ENCODE results near the gene SLC2A9. TPM values are rescaled to one million over a fixed set of nuclear protein-coding genes. Genes with fewer than 3 reads are reported as not detected.

Gene SLC2A9
- polyA plus RNA-seq, 3 donors from 2014 or later = 1.4 to 2.3 TPM; not detected in 1

- Mint-ChIP-seq H3K9me3 (no peaks in the 10 kb centered on the region), H3K4me3 (no peak overlapping the region), H3K36me3 (no peaks in the 10 kb centered on the region), H3K27me3 (ENCODE audit: low read depth in 3 of 3) (peaks cover 0 to 11% (median 0%) of the 10 kb centered on the region in 3 donors), H3K4me1 (no peaks in the 10 kb centered on the region), H3K27ac (no peak overlapping the region)
- no peak for DNase-seq
These were observed 93.8 kb downstream of the SLC2A9 start for GRCh38 chr4:9927341-9928007.

- H3K4me3 Mint-ChIP-seq = no peak overlapping the region
- H3K27ac Mint-ChIP-seq = no peak overlapping the region
- no peaks in the 10 kb centered on the region for H3K4me1 Mint-ChIP-seq
- peaks cover 0 to 11% (median 2%) of the 10 kb centered on the region in 3 donors for H3K27me3 Mint-ChIP-seq (ENCODE audit: low read depth in 3 of 3)
- H3K36me3 Mint-ChIP-seq = no peaks in the 10 kb centered on the region
- H3K9me3 Mint-ChIP-seq = no peaks in the 10 kb centered on the region
- DNase-seq = no peak
These were observed 94.7 kb downstream of the SLC2A9 start for GRCh38 chr4:9926586-9926985.

DNA sequence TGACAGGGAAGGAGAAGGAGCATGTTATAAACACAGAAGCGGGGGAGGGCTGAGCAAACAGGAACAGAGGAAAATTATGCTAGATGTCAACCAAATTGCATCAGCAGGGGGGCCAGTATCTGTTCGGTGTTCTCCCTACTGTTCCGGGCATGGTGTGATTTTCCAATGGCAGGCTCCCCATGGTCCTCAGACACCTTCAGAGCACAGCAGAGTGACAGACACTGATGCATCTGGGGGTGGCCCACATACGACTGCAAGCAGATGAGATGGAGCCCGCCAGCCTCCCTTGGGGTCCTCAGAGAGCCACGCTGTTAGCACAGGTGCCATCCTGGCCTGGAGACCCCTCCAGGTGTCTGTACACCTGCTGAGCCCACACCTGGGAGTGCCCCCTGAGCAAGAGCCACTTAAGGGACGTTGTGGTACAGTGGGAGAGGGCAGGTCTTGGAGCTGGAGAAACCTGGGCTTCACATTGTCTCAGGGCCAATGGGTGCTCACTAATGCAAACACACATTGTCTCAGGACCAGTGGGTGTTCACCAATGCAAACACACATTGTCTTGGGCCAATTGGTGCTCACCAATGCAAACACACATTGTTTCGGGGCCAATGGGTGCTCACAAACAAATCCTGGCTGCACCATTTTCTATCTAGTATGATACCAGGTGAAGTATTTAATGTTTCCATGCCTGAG lies 95.4 kb downstream of the SLC2A9 start:
- H3K4me3 Mint-ChIP-seq = no peak overlapping the region
- H3K9me3 Mint-ChIP-seq = no peaks in the 10 kb centered on the region
- H3K27ac Mint-ChIP-seq = no peak overlapping the region
- H3K4me1 Mint-ChIP-seq = no peaks in the 10 kb centered on the region
- no peak for DNase-seq
- peaks cover 0 to 11% (median 2%) of the 10 kb centered on the region in 3 donors for H3K27me3 Mint-ChIP-seq (ENCODE audit: low read depth in 3 of 3)
- no peaks in the 10 kb centered on the region for H3K36me3 Mint-ChIP-seq

DNA sequence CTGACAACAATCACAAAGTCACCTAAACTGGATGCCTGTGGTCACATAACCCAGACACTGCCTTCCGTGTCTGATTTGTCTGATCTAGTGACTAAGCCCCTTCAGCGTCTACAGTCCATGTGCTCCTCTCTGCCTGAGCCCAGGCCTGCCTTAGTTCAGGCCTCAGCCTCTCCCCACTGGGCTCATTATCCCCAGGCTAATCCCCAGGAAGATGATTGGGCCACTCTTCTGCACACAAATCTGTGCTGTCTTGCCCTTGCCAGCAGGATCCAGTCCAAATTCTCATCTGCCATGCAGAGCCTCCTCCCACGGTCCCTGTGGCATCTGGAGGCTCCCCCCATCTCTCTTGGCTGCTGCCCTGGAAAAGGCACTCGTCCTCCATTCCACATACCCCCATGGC lies 96.5 kb downstream of the SLC2A9 start:
- Mint-ChIP-seq H3K4me3 (no peak overlapping the region), H3K36me3 (no peaks in the 10 kb centered on the region), H3K9me3 (no peaks in the 10 kb centered on the region), H3K27ac (peak overlapping the region in 1 of 6 donors; percentile 20), H3K4me1 (no peaks in the 10 kb centered on the region), H3K27me3 (ENCODE audit: low read depth in 3 of 3) (peaks cover 0 to 13% (median 2%) of the 10 kb centered on the region in 3 donors)
- DNase-seq = no peak

DNA sequence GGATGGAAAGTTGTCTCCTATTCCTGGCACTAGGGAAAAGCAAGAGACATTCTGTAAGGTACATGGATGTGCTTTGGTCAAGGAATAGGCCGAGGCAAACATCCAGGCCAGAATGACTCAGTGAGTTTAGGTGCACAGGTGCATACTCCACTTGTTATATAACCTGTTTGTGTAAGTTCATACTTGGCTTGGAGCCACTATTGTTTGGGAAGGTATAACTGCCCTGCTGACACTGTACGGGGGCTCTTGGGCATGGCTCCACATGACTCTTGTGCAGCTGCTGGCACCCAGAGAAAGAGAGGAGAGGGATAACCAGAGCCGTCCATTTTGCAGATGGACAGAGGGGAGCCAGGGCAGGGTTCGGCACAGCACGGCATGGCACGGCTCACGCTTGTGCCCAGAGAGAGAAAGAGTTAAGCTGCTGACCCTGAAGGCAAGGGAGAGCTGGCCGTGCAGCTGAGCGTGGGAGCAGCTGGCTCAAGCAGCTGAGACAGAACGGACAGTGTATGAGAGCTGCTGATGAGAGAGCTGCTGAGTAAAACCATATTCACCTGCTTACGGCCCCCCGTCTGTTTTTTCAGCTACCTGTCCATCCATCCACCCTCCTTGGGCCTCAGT lies 98.0 kb downstream of the SLC2A9 start:
- Mint-ChIP-seq H3K4me1 (no peaks in the 10 kb centered on the region), H3K4me3 (no peak overlapping the region), H3K27ac (no peak overlapping the region), H3K9me3 (no peaks in the 10 kb centered on the region), H3K36me3 (no peaks in the 10 kb centered on the region), H3K27me3 (ENCODE audit: low read depth in 3 of 3) (peaks cover 0 to 13% (median 2%) of the 10 kb centered on the region in 3 donors)
- no peak for DNase-seq

GRCh38 chr4:9921326-9921725 lies 100.0 kb downstream of the SLC2A9 start:
- H3K27me3 Mint-ChIP-seq (ENCODE audit: low read depth in 3 of 3) = peaks cover 0 to 13% (median 2%) of the 10 kb centered on the region in 3 donors
- H3K36me3 Mint-ChIP-seq = no peaks in the 10 kb centered on the region
- H3K9me3 Mint-ChIP-seq = no peaks in the 10 kb centered on the region
- no peak for DNase-seq
- no peak overlapping the region for H3K4me3 Mint-ChIP-seq
- H3K4me1 Mint-ChIP-seq = no peaks in the 10 kb centered on the region
- H3K27ac Mint-ChIP-seq = no peak overlapping the region

- Mint-ChIP-seq H3K4me1 (no peaks in the 10 kb centered on the region), H3K4me3 (no peak overlapping the region)
- DNase-seq = no peak
These were observed 101.3 kb downstream of the SLC2A9 start for GRCh38 chr4:9920029-9920428.

DNA sequence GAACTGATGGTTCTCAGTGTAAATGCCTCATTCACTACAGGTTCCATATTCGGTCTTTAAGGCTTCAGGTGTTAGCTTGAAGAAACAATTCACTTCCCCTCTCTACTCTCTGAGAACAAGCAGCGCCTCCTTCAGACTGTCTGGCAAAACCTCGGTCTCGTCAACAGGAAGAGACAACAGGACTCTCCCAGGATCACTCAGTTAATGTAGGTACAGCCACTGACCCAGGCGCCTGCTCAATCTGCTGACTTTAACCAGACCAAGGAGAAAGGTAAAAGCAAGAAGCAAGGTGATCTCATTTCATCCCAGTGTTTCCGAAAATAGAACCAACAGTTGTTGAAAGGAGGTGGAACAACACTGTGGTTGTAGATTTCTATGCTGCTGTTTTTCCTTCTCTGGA lies 102.2 kb downstream of the SLC2A9 start:
- no peak overlapping the region for H3K4me3 Mint-ChIP-seq
- no peaks in the 10 kb centered on the region for H3K4me1 Mint-ChIP-seq
- no peak overlapping the region for H3K27ac Mint-ChIP-seq
- peaks cover 0 to 9% (median 2%) of the 10 kb centered on the region in 3 donors for H3K27me3 Mint-ChIP-seq (ENCODE audit: low read depth in 3 of 3)
- H3K36me3 Mint-ChIP-seq = no peaks in the 10 kb centered on the region
- no peak for DNase-seq
- no peaks in the 10 kb centered on the region for H3K9me3 Mint-ChIP-seq

More at GRCh38 chr4:9920029-9920428, 101.3 kb downstream of the SLC2A9 start:
- peaks cover 0 to 13% (median 2%) of the 10 kb centered on the region in 3 donors for H3K27me3 Mint-ChIP-seq (ENCODE audit: low read depth in 3 of 3)
- H3K9me3 Mint-ChIP-seq = no peaks in the 10 kb centered on the region
- no peaks in the 10 kb centered on the region for H3K36me3 Mint-ChIP-seq
- H3K27ac Mint-ChIP-seq = no peak overlapping the region

GRCh38 chr4:9918484-9918883 lies 102.8 kb downstream of the SLC2A9 start:
- Mint-ChIP-seq H3K27me3 (ENCODE audit: low read depth in 3 of 3) (peaks cover 0 to 9% (median 2%) of the 10 kb centered on the region in 3 donors), H3K4me3 (no peak overlapping the region), H3K4me1 (no peaks in the 10 kb centered on the region), H3K27ac (no peak overlapping the region), H3K9me3 (no peaks in the 10 kb centered on the region), H3K36me3 (no peaks in the 10 kb centered on the region)
- DNase-seq = no peak

DNA sequence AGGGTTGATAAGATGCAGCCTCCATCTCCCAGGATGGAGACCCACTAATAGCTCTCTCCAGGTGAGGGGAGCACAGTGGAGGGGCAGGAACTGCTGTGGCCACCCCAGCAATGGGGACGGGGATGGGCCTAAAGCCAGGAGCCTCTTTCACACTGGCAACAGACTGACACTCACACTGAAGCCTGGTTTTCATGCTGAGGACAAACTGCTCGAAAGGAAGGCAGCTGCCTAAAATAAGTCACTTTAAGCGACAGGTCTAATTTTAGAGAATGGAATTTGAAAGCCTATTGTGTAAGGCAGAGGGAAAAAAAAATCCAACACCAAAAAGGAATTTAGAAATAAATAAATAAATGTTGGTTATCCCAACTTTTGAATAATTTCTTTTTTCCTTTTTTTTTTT lies 104.4 kb downstream of the SLC2A9 start:
- Mint-ChIP-seq H3K4me3 (no peak overlapping the region), H3K4me1 (no peaks in the 10 kb centered on the region), H3K9me3 (no peaks in the 10 kb centered on the region), H3K27me3 (ENCODE audit: low read depth in 3 of 3) (peaks cover 0 to 2% (median under 1%) of the 10 kb centered on the region in 3 donors), H3K27ac (no peak overlapping the region), H3K36me3 (no peaks in the 10 kb centered on the region)
- DNase-seq = no peak

DNA sequence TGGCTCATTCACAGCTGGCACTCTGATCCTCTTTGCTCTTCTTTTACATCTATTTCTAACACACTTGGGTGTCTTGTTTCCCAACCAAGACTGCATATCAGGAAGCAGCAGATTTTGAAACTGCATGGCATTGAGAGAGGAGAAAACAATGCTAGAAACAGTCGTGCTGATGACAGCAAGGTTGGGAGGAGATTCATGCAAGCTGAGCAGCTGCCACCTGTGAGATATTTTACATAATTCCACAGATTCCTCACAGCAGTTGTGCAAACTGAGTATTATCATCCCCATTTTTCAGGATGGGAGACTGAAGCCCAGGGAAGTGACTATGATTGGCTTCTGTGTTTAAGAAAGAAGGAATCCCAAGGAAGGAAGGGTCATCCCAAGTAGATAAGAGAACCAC lies 105.0 kb downstream of the SLC2A9 start:
- H3K4me1 Mint-ChIP-seq = no peaks in the 10 kb centered on the region
- no peaks in the 10 kb centered on the region for H3K36me3 Mint-ChIP-seq
- DNase-seq = no peak
- no peak overlapping the region for H3K27ac Mint-ChIP-seq
- H3K27me3 Mint-ChIP-seq (ENCODE audit: low read depth in 3 of 3) = peaks cover 0 to 2% (median 0%) of the 10 kb centered on the region in 3 donors
- H3K9me3 Mint-ChIP-seq = no peaks in the 10 kb centered on the region
- H3K4me3 Mint-ChIP-seq = no peak overlapping the region

GRCh38 chr4:9913846-9914245 lies 107.5 kb downstream of the SLC2A9 start:
- no peaks in the 10 kb centered on the region for H3K9me3 Mint-ChIP-seq
- no peak overlapping the region for H3K4me3 Mint-ChIP-seq
- no peak for DNase-seq
- H3K4me1 Mint-ChIP-seq = no peaks in the 10 kb centered on the region
- H3K27ac Mint-ChIP-seq = no peak overlapping the region
- no peaks in the 10 kb centered on the region for H3K27me3 Mint-ChIP-seq (ENCODE audit: low read depth in 3 of 3)
- H3K36me3 Mint-ChIP-seq = no peaks in the 10 kb centered on the region

DNA sequence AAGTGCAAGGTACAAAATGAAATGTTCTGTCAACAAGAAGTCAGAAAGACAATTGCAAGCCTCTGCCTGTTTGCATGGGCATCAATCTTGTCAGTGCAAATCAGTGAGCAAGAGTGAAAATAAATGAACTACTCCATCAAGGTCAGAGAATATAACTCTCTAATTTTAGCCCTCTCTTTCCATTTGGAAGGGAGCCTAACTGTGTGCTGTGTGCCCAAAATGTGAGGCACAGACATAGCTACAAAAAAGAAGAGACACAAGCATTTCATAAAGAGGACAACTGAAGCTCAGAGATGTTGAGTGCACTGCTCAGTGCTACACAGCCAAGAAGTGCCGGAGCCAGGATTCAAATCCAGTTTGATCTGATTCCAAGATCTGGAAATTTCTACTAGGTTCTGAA lies 114.3 kb downstream of the SLC2A9 start:
- Mint-ChIP-seq H3K36me3 (no peaks in the 10 kb centered on the region), H3K4me3 (no peak overlapping the region), H3K27me3 (ENCODE audit: low read depth in 3 of 3) (no peaks in the 10 kb centered on the region), H3K9me3 (no peaks in the 10 kb centered on the region), H3K27ac (no peak overlapping the region), H3K4me1 (no peaks in the 10 kb centered on the region)
- DNase-seq = no peak

GRCh38 chr4:9904976-9905587 lies 116.2 kb downstream of the SLC2A9 start:
- Mint-ChIP-seq H3K27me3 (ENCODE audit: low read depth in 3 of 3) (peaks cover 0 to 1% (median 0%) of the 10 kb centered on the region in 3 donors), H3K9me3 (no peaks in the 10 kb centered on the region), H3K36me3 (no peaks in the 10 kb centered on the region), H3K4me3 (no peak overlapping the region), H3K27ac (no peak overlapping the region), H3K4me1 (no peaks in the 10 kb centered on the region)
- DNase-seq = no peak

Measured in immature natural killer cell (primary cell).